ENCODE measurements around the gene GPR107. TPM values are rescaled to one million over a fixed set of nuclear protein-coding genes. Genes with fewer than 3 reads are reported as not detected.

GPR107 gene
- total RNA-seq, 2 experiments from 2014 or later: 10.4 to 24.3 TPM

GRCh38 chr9:130043654-130044623 is 9.8 kb upstream of the GPR107 start:
- H3K4me2 ChIP-seq (ENCODE audit: low read length): peak overlapping the region; percentile 94
- intact Hi-C loops (cut with micrococcal nuclease; ENCODE audit: unreplicated experiment): loop anchor here (2.0 to 10.0 kb wide), 2 partner anchors 209 to 1359 kb away; partner anchors contain the start of genes C9orf78, SET and USP20
- POLR2A ChIA-PET: interaction anchor here (0.9 to 1.6 kb wide), 10 partner anchors 9 to 157 kb away, joined by 3 to 10 read pairs (median 4); partner anchors contain the start of gene GPR107
- DNase-seq (ENCODE audit: low spot score): no peak
- H3K27ac ChIP-seq (ENCODE audit: low read depth, low read length, poor library complexity, severe bottlenecking): peak overlapping the region; percentile 94
- CTCF ChIA-PET (ENCODE audit: unreplicated experiment): no interaction called here
- no peaks in the 10 kb centered on the region for H3K9me3 ChIP-seq (ENCODE audit: low read length)
- no peaks in the 10 kb centered on the region; the same call in 1 of the 2 replicates for H4K20me1 ChIP-seq (ENCODE audit: insufficient read depth, low read length)
- peaks cover 6% of the 10 kb centered on the region; the same call in 1 of the 2 replicates for H3K36me3 ChIP-seq (ENCODE audit: insufficient read depth, low read length)
- peaks cover 46% of the 10 kb centered on the region for H3K4me1 ChIP-seq (ENCODE audit: insufficient read depth, low read length, poor library complexity, severe bottlenecking)
- TF ChIP-seq EZH2phosphoT487 (IDR thresholded peaks at IDR 0.05; ENCODE audit: borderline replicate concordance, low read depth, low read length): no peak
- no peak for TF ChIP-seq CTCF (conservative IDR thresholded peaks at IDR 0.05; ENCODE audit: low read length)
- no TSS peak for BruUV-seq (replicated peaks)
- H3K9me2 ChIP-seq (ENCODE audit: insufficient read depth, low read length): no peaks in the 10 kb centered on the region
- no peak overlapping the region for H2AFZ ChIP-seq (ENCODE audit: low read length)
- H3K79me2 ChIP-seq (ENCODE audit: insufficient read depth, low read depth, low read length): peaks cover 49% of the 10 kb centered on the region
- peak overlapping the region; percentile 94 for H3K4me3 ChIP-seq (ENCODE audit: low read depth, low read length, poor library complexity, severe bottlenecking)

GRCh38 chr9:130045725-130046450 is 7.8 kb upstream of the GPR107 start:
- H4K20me1 ChIP-seq (ENCODE audit: insufficient read depth, low read length): no peaks in the 10 kb centered on the region
- H3K36me3 ChIP-seq (ENCODE audit: insufficient read depth, low read length): peaks cover 6% of the 10 kb centered on the region; the same call in 1 of the 2 replicates
- peak overlapping the region; percentile 94 for H3K4me2 ChIP-seq (ENCODE audit: low read length)
- peak overlapping the region; percentile 65; the same call in 1 of the 2 replicates for H2AFZ ChIP-seq (ENCODE audit: low read length)
- peaks cover 33% of the 10 kb centered on the region for H3K79me2 ChIP-seq (ENCODE audit: insufficient read depth, low read depth, low read length)
- ChIA-PET CTCF (ENCODE audit: unreplicated experiment) (interaction anchor here (1.0 kb wide), 1 partner anchor 159 kb away, joined by 3 read pairs; no protein-coding TSS in a partner anchor), POLR2A (interaction anchor here (0.5 to 1.2 kb wide), 7 partner anchors 11 to 1825 kb away, joined by 3 to 11 read pairs (median 4); no protein-coding TSS in a partner anchor)
- intact Hi-C loops (cut with micrococcal nuclease; ENCODE audit: unreplicated experiment): loop anchor here (10.0 kb wide), 1 partner anchor 1361 kb away; the partner anchor contains the start of gene SET
- no TSS peak for BruUV-seq (replicated peaks)
- DNase-seq (ENCODE audit: low spot score): no peak
- peak overlapping the region; percentile 94 for H3K27ac ChIP-seq (ENCODE audit: low read depth, low read length, poor library complexity, severe bottlenecking)
- H3K9me2 ChIP-seq (ENCODE audit: insufficient read depth, low read length): no peaks in the 10 kb centered on the region
- TF ChIP-seq EZH2phosphoT487 (IDR thresholded peaks at IDR 0.05; ENCODE audit: borderline replicate concordance, low read depth, low read length) (no peak), CTCF (conservative IDR thresholded peaks at IDR 0.05; ENCODE audit: low read length) (no peak)
- H3K4me3 ChIP-seq (ENCODE audit: low read depth, low read length, poor library complexity, severe bottlenecking): peak overlapping the region; percentile 58
- H3K9me3 ChIP-seq (ENCODE audit: low read length): no peaks in the 10 kb centered on the region
- peaks cover 45% of the 10 kb centered on the region for H3K4me1 ChIP-seq (ENCODE audit: insufficient read depth, low read length, poor library complexity, severe bottlenecking)
